Measurements from ENCODE around the gene POU4F3.

The POU4F3 gene

DNA sequence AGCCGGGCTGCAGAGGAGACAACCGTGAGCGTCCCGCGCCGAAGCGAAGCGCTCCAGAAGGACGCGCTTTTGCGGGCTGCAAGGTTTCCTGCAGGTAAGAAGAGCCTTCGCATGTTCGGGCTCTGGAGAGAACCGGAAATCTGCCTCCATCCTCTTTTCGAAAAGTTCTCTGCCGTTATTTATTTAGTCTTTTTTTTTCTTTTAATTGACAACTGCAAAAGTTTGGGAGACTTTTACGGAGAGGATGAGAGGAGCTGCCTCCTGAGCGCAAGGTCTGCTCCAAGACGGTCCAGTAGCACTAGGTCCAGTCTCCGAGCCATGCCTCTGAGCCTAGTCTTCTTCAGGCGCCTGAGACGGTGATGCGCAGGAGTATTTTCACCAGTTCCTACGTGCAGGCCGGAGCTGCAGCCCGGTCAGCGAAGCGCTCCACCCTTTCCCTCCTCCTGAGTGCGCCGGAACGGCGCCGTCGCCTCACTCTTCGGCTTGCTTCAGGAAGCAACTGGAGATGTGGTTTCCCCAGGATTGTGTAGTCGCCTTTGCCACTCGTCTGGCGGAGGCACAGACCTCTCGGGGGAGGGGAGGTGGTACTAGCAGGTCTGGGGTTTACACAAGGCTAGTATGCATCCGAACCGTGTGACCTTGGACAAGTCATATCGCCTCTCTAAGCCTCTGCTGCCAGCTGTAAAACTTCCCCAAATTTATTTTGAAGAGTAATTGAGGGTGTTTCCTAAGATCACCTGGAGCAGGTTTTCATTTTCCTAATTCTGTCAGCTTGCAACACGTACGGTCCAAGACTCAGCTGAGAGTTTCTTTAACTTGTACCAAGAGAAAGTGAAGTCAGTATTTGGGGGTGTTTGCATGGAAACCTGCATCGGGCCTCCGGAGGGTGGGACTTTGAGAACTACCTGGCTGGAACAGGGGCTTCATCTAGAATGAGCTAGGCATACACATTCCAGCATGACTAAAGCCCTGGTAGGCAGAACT lies 4.5 kb downstream of the POU4F3 start:
- TF ChIP-seq, protein P1, sequence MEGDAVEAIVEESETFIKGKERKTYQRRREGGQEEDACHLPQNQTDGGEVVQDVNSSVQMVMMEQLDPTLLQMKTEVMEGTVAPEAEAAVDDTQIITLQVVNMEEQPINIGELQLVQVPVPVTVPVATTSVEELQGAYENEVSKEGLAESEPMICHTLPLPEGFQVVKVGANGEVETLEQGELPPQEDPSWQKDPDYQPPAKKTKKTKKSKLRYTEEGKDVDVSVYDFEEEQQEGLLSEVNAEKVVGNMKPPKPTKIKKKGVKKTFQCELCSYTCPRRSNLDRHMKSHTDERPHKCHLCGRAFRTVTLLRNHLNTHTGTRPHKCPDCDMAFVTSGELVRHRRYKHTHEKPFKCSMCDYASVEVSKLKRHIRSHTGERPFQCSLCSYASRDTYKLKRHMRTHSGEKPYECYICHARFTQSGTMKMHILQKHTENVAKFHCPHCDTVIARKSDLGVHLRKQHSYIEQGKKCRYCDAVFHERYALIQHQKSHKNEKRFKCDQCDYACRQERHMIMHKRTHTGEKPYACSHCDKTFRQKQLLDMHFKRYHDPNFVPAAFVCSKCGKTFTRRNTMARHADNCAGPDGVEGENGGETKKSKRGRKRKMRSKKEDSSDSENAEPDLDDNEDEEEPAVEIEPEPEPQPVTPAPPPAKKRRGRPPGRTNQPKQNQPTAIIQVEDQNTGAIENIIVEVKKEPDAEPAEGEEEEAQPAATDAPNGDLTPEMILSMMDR (IDR thresholded peaks at IDR 0.05; ENCODE audit: extremely low read depth, insufficient read depth, missing control alignments): no peak
- no peak for DNase-seq (ENCODE audit: low spot score)
- in situ Hi-C loops (cut with MboI; ENCODE audit: low pct_unique_long_range_greater_than_20kb, low sequenced_read_pairs, unreplicated experiment): no loop called here

DNA sequence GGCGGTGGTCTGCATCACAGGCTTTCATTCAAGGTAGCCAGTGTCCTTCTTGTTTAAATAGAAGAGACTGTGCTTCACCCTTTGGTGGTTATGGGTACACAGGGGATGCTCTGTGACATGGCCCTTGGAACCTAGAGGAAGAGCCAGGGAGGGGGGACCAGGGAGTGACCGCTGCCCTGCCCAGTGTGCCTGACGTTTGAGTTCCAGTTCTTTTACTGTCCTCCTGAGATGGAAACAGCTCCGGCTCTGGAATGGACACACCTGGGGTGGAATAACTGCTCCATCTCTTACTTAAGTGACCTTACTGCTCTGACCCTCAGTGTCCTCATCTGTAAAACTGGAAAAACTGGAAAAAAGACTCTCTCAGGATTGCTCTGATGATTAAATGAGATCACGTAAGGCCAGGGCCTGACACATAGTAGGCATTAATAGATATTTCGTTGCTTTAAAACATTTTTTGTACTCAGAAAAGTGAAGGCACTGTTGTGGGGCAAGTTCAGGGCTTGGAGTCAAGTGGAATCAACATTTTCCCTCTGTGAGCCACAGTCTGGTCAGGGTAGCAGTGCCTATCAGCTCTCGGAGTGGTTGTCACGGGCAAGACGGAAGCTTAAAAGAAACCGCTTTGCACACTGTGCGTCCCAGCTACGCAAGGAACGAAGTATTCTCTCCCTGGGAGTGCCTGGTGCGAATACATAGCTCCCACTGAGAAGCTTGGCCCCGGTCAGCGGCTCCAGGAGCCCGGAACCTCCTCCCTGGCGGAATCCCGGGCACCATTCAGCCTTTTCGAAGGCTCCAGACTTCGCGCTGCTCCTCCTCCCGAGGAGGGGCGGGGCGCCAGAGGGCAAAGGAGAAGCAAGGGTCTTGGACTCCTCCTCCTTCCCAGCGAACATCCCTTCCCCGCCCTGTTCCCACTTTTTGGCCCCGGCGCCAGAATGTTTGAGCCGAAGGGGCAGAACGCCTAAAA lies 5.8 kb downstream of the POU4F3 start:
- peak; percentile 22 for DNase-seq (ENCODE audit: low spot score)
- TF ChIP-seq, protein P1 (IDR thresholded peaks at IDR 0.05; ENCODE audit: extremely low read depth, insufficient read depth, missing control alignments): no peak
- in situ Hi-C loops (cut with MboI; ENCODE audit: low pct_unique_long_range_greater_than_20kb, low sequenced_read_pairs, unreplicated experiment): no loop called here

DNA sequence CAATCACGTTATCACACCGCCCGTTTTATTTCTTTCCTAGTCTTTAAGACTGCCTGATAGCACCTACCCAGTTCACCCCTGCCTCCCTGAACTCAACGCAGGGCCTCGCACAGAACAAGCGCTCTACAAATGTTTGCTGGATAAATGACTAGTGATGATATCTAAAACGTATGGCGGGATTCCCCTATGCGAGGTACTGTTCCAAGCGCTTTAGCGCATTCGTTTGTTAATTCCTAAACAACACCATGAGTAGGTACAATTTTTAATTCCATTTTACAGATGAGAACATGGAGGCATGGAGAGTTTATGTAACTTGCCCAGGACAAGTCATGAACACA lies 6.6 kb downstream of the POU4F3 start:
- TF ChIP-seq, protein P1 (IDR thresholded peaks at IDR 0.05; ENCODE audit: extremely low read depth, insufficient read depth, missing control alignments): no peak
- no peak for DNase-seq (ENCODE audit: low spot score)
- in situ Hi-C loops (cut with MboI; ENCODE audit: low pct_unique_long_range_greater_than_20kb, low sequenced_read_pairs, unreplicated experiment): no loop called here

DNA sequence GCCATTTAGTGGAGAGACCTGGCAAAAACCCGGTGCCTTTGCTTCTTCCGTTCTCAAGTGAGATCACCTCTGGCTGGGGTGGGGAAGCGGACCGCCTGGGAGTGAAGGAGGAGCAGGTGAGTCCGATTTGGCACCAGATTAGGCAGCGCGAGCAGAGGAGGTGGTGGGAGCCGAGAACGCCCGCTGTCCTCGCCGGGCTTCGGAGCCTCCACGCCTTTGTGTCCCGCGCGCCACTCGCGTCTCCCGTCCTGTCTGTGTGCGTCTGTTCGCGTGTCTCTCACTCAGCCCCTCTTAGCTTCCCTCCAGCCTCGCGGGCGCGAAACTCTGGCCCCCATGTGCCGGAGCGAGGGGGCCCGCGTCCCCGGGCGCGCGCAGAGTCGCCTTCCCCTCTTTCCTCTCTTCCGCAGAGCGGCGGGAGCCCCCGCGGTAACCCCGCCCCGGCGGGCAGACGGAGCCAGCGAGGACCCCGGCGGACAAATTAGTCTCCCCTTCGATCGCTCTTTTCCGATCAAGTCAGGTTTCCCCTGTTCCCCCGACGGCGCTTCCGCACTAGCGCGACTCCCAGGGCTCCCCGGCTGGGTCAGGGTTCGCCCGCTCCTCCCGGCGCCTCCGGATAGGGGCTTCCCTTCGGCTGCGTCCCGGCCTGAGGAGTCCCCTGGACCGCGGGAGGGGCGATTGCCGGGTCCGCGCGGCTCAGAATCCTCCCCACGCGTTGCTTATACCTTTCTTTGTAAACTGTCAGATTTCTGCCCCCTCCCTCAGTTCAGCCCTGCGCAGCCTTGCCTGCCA lies 7.1 kb downstream of the POU4F3 start:
- TF ChIP-seq, protein P1 (IDR thresholded peaks at IDR 0.05; ENCODE audit: extremely low read depth, insufficient read depth, missing control alignments): no peak
- no peak for DNase-seq (ENCODE audit: low spot score)
- in situ Hi-C loops (cut with MboI; ENCODE audit: low pct_unique_long_range_greater_than_20kb, low sequenced_read_pairs, unreplicated experiment): no loop called here

DNA sequence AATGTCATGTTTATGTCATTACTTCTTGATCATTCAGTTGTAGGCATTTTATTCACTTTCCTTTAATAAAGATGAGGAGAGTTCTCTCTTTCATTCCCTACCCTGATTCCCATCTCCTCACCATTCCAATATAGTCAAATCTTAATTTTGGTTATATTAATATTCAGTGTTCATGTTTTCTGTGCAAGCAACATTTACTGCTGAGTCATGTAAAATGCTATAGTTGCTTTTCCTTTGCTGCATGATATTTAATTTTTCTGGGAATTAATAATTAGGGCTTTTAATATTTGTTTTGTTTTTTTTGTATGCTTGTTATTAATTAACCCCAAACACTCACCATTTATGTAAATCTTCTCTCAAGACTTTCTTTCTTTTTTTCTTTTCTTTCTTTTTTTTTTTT lies 18.5 kb downstream of the POU4F3 start:
- TF ChIP-seq, protein P1 (IDR thresholded peaks at IDR 0.05; ENCODE audit: extremely low read depth, insufficient read depth, missing control alignments): no peak
- in situ Hi-C loops (cut with MboI; ENCODE audit: low pct_unique_long_range_greater_than_20kb, low sequenced_read_pairs, unreplicated experiment): no loop called here
- DNase-seq (ENCODE audit: low spot score): no peak

DNA sequence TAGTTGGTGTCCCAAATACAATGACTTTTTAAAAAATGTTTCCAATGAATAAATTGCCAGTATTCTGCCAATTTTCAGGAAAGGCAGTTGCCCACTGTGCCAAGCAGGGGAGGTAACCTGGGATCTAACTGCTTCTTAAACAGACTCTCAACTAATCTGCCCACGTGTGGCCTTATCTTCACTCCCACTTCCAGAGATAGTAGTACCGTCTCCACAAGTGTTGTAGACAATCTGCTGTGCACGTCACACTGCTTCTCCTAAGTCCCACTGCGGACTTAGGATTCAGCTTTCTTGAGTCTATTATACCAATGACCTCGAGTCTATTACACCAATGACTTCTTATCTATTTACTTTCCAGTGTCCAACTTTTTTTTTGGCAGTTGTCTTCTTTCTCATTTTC lies 21.2 kb downstream of the POU4F3 start:
- in situ Hi-C loops (cut with MboI; ENCODE audit: low pct_unique_long_range_greater_than_20kb, low sequenced_read_pairs, unreplicated experiment): no loop called here
- TF ChIP-seq, protein P1 (IDR thresholded peaks at IDR 0.05; ENCODE audit: extremely low read depth, insufficient read depth, missing control alignments): no peak
- no peak for DNase-seq (ENCODE audit: low spot score)
